PFSK-1 (cell line): Measurements from ENCODE around the gene CFAP73.

Experiments
- FOXP2 ChIP-seq: optimal IDR thresholded peaks from 2 replicates; pipeline ENCODE3; 2011; ENCODE audit warnings: borderline replicate concordance, control low read depth, inconsistent platforms; ENCODE audit not compliant: insufficient read depth; ENCODE audit errors: extremely low read length, extremely low read depth
- POLR2AphosphoS5 ChIP-seq: IDR thresholded peaks from 2 replicates; pipeline ENCODE4 v1.6.1; 2012; ENCODE audit warnings: low read depth, mild to moderate bottlenecking, control low read depth, low read length, moderate library complexity
- SIN3A ChIP-seq: IDR thresholded peaks from 2 replicates; pipeline ENCODE4 v1.6.1; 2012; ENCODE audit warnings: mild to moderate bottlenecking, low read length, moderate library complexity, borderline replicate concordance; ENCODE audit not compliant: insufficient read depth
- TAF1 ChIP-seq: IDR thresholded peaks from 2 replicates; pipeline ENCODE4 v1.6.1; 2012; ENCODE audit warnings: low read length, control low read depth, borderline replicate concordance; ENCODE audit not compliant: insufficient read depth
- TF ChIP-seq, protein P1 (sequence below), 2 experiments: IDR thresholded peaks; 2 replicates each; pipeline versions ENCODE4 v1.6.1 to v1.8.0; 2011 to 2012; ENCODE audit warnings: low read depth in 2 of 2, low read length in 2 of 2, control low read depth in 1 of 2, inconsistent platforms in 1 of 2, mild to moderate bottlenecking in 1 of 2, moderate library complexity in 1 of 2; ENCODE audit not compliant: insufficient read depth in 1 of 2

Gene CFAP73

DNA sequence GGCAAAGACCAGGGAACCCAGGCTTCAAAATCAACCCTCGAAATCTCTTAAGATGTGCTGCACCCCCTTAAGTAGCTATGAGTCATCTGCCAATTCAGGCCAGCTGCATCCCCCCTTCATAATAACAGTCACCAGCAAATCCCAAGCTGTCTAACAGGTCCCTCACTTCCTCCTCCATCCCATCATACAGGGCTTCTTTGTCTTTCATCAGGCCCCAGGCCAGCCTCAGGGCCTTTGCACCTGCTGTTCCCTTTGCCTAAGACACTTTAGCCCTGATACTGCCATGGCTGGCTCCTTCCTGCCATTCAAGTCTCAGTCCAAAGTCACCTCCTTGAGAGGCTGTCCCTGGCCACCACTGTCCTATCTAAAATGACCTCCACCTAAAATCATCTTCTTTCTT lies 18.0 kb upstream of the CFAP73 start:
- TF ChIP-seq, protein P1, sequence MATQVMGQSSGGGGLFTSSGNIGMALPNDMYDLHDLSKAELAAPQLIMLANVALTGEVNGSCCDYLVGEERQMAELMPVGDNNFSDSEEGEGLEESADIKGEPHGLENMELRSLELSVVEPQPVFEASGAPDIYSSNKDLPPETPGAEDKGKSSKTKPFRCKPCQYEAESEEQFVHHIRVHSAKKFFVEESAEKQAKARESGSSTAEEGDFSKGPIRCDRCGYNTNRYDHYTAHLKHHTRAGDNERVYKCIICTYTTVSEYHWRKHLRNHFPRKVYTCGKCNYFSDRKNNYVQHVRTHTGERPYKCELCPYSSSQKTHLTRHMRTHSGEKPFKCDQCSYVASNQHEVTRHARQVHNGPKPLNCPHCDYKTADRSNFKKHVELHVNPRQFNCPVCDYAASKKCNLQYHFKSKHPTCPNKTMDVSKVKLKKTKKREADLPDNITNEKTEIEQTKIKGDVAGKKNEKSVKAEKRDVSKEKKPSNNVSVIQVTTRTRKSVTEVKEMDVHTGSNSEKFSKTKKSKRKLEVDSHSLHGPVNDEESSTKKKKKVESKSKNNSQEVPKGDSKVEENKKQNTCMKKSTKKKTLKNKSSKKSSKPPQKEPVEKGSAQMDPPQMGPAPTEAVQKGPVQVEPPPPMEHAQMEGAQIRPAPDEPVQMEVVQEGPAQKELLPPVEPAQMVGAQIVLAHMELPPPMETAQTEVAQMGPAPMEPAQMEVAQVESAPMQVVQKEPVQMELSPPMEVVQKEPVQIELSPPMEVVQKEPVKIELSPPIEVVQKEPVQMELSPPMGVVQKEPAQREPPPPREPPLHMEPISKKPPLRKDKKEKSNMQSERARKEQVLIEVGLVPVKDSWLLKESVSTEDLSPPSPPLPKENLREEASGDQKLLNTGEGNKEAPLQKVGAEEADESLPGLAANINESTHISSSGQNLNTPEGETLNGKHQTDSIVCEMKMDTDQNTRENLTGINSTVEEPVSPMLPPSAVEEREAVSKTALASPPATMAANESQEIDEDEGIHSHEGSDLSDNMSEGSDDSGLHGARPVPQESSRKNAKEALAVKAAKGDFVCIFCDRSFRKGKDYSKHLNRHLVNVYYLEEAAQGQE (IDR thresholded peaks at IDR 0.05; ENCODE audit: insufficient read depth in 1 of 2, low read depth in 2 of 2, low read length in 2 of 2): no peak
- TF ChIP-seq TAF1 (no peak), POLR2AphosphoS5 (no peak), SIN3A (no peak), FOXP2 (no peak)

GRCh38 chr12:113133036-113133435 lies 16.5 kb upstream of the CFAP73 start:
- no peak for TF ChIP-seq FOXP2
- no peak for TF ChIP-seq TAF1
- no peak for TF ChIP-seq SIN3A
- TF ChIP-seq, protein P1 (IDR thresholded peaks at IDR 0.05; ENCODE audit: insufficient read depth in 1 of 2, low read depth in 2 of 2, low read length in 2 of 2): no peak
- TF ChIP-seq POLR2AphosphoS5: no peak

GRCh38 chr12:113133666-113134065 lies 15.9 kb upstream of the CFAP73 start:
- TF ChIP-seq, protein P1 (IDR thresholded peaks at IDR 0.05; ENCODE audit: insufficient read depth in 1 of 2, low read depth in 2 of 2, low read length in 2 of 2): no peak
- TF ChIP-seq SIN3A (no peak), POLR2AphosphoS5 (no peak), TAF1 (no peak)

GRCh38 chr12:113134071-113134470 lies 15.5 kb upstream of the CFAP73 start:
- TF ChIP-seq FOXP2: no peak
- no peak for TF ChIP-seq TAF1
- TF ChIP-seq, protein P1 (IDR thresholded peaks at IDR 0.05; ENCODE audit: insufficient read depth in 1 of 2, low read depth in 2 of 2, low read length in 2 of 2): no peak
- TF ChIP-seq SIN3A: no peak
- no peak for TF ChIP-seq POLR2AphosphoS5

DNA sequence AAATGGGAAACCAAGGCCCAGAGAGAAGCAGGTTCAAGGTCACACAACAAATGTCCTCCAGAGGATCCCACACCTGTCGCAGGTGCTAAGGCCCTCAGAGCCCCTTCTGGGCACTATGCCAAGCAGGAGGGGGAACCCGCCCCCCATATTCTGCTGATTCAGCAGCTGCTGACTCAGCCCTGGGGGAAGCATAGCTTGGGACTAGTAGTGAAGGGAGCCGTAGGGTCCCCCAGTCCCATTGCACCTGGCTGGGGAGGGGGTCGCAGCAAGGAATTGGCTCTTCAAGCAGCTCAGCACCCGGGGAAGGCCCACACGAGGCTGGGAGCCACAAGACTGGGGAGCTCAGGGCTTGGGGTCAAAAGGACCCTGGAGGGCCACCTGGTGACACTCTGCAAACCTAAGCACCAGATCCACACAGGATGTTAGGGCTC lies 15.0 kb upstream of the CFAP73 start:
- TF ChIP-seq SIN3A (no peak), TAF1 (no peak), FOXP2 (no peak), POLR2AphosphoS5 (no peak)
- TF ChIP-seq, protein P1 (IDR thresholded peaks at IDR 0.05; ENCODE audit: insufficient read depth in 1 of 2, low read depth in 2 of 2, low read length in 2 of 2): no peak
